ENCODE data around the gene SLC43A2.

DNA sequence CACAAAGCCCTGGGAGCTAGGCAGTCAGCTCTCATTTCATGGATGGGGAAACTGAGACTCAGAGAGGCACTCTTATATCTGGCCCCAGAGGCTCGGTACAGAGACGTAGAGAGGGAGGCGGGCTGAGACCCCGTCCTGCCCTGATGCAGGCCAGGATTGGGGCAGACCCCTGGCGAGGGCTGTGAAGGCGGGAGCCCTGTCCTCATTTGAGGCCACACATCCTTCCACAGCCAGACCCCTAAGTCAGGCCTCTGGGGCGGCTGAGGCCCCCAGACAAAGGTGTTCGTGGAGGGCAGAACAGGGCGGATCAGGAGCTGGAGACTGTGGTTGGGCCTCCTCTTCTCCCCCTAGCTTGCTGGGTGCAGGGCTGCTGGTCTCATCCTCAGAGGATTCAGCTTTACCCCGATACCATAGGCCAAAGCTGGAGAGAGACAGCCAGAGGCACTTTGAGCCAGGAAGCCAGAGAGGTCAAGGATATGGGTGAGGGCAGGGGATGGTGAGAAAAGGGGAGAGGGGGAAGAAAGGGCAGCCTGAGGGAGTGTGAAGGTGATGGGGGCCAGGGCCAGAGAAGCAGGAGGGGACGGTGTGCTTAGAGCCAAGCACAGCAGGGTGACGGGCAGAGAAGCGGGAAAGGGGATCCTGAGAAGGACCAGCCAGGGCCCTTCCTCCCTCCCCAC is 17.7 kb upstream of the SLC43A2 start:
- TF ChIP-seq CTCF (IDR thresholded peaks at IDR 0.05 in 2 of 3, conservative IDR thresholded peaks at IDR 0.05 in 1 of 3; ENCODE audit: control insufficient read depth in 2 of 3, extremely low read depth in 1 of 3, insufficient read depth in 1 of 3, low read depth in 3 of 3, low read length in 3 of 3) (no peak), SP1 (IDR thresholded peaks at IDR 0.05; ENCODE audit: low read depth, low read length) (no peak), EP300 (IDR thresholded peaks at IDR 0.05; ENCODE audit: borderline replicate concordance in 1 of 2, control insufficient read depth in 1 of 2, low read depth in 2 of 2, low read length in 2 of 2) (no peak), PRDM15 (CRISPR knock-in tag; IDR thresholded peaks at IDR 0.05) (no peak)

Data from GM12878 (cell line).